Retinal pigment epithelial cell (primary cell): ENCODE results near the gene RAET1L.

Experiments
- DNase-seq: peaks from one replicate; pipeline ENCODE4 v3.0.0-alpha.2; 2010; ENCODE audit warnings: low read depth
- H3K4me3 ChIP-seq: 2 replicates; pipeline ENCODE4 v1.5.1; 2011; ENCODE audit warnings: mild to moderate bottlenecking, low read length, control low read depth, moderate library complexity
- CTCF ChIP-seq: conservative IDR thresholded peaks from 2 replicates; pipeline ENCODE4 v1.5.1; 2011; ENCODE audit warnings: low read depth, low read length, control low read depth, inconsistent platforms

Gene RAET1L

GRCh38 chr6:150043501-150044412, 18.4 kb upstream of the RAET1L start:
- H3K4me3 ChIP-seq, result no peak overlapping the region
- no peak for TF ChIP-seq CTCF
- no peak for DNase-seq

- TF ChIP-seq CTCF, result no peak
- no peak for DNase-seq
- H3K4me3 ChIP-seq, result no peak overlapping the region
Observed at GRCh38 chr6:150043096-150043495, 17.8 kb upstream of the RAET1L start.

- no peak for DNase-seq
- TF ChIP-seq CTCF, result no peak
- H3K4me3 ChIP-seq, result peak overlapping the region; percentile 6
Observed at GRCh38 chr6:150038202-150039062, 13.1 kb upstream of the RAET1L start.

- no peak for TF ChIP-seq CTCF
- peak overlapping the region; percentile 7 for H3K4me3 ChIP-seq
- DNase-seq, result no peak
Observed at GRCh38 chr6:150037526-150038201, 12.3 kb upstream of the RAET1L start.

GRCh38 chr6:150036081-150036480, 10.7 kb upstream of the RAET1L start:
- DNase-seq, result no peak
- no peak for TF ChIP-seq CTCF
- H3K4me3 ChIP-seq, result no peak overlapping the region

- TF ChIP-seq CTCF, result no peak
- H3K4me3 ChIP-seq, result no peak overlapping the region
- no peak for DNase-seq
Observed at GRCh38 chr6:150033207-150033771, 8.0 kb upstream of the RAET1L start.
